NCI-H1105 treated with DMSO at 0.1 percent for 48 hours (cell line): Measurements from ENCODE around the gene ACTRT2.

Source experiments
- DNase-seq: peaks from one replicate; lab custom pipeline; 2025; lab: John Stamatoyannopoulos, UW

Gene ACTRT2

GRCh38 chr1:3018576-3018975, 2.7 kb upstream of the ACTRT2 start:
- DNase-seq, result no peak

GRCh38 chr1:3019007-3019515, 2.2 kb upstream of the ACTRT2 start:
- no peak for DNase-seq

GRCh38 chr1:3019516-3020051, 1.7 kb upstream of the ACTRT2 start:
- DNase-seq, result no peak

- no peak for DNase-seq
These were observed 881 bp upstream of the ACTRT2 start for GRCh38 chr1:3020263-3020909.

- DNase-seq, result no peak
These were observed 634 bp downstream of the ACTRT2 start for GRCh38 chr1:3021801-3022401.

- DNase-seq, result no peak
These were observed 1.3 kb downstream of the ACTRT2 start for GRCh38 chr1:3022511-3022973.

GRCh38 chr1:3022976-3023375, 1.7 kb downstream of the ACTRT2 start:
- no peak for DNase-seq

GRCh38 chr1:3024019-3024418, 2.8 kb downstream of the ACTRT2 start:
- DNase-seq, result no peak

GRCh38 chr1:3024588-3024987, 3.3 kb downstream of the ACTRT2 start:
- no peak for DNase-seq

- DNase-seq, result no peak
These were observed 4.9 kb downstream of the ACTRT2 start for GRCh38 chr1:3026124-3026523.

GRCh38 chr1:3026581-3027391, 5.5 kb downstream of the ACTRT2 start:
- no peak for DNase-seq

GRCh38 chr1:3027611-3028371, 6.5 kb downstream of the ACTRT2 start:
- DNase-seq, result no peak

- DNase-seq, result no peak
These were observed 7.4 kb downstream of the ACTRT2 start for GRCh38 chr1:3028531-3029282.

- DNase-seq, result no peak
These were observed 8.3 kb downstream of the ACTRT2 start for GRCh38 chr1:3029481-3029961.

GRCh38 chr1:3029991-3030662, 8.9 kb downstream of the ACTRT2 start:
- no peak for DNase-seq

- no peak for DNase-seq
These were observed 9.6 kb downstream of the ACTRT2 start for GRCh38 chr1:3030663-3031381.

GRCh38 chr1:3031401-3032221, 10.3 kb downstream of the ACTRT2 start:
- no peak for DNase-seq

- no peak for DNase-seq
These were observed 11.2 kb downstream of the ACTRT2 start for GRCh38 chr1:3032371-3033039.
